Measurements from ENCODE around the gene RICTOR.

The RICTOR gene

DNA sequence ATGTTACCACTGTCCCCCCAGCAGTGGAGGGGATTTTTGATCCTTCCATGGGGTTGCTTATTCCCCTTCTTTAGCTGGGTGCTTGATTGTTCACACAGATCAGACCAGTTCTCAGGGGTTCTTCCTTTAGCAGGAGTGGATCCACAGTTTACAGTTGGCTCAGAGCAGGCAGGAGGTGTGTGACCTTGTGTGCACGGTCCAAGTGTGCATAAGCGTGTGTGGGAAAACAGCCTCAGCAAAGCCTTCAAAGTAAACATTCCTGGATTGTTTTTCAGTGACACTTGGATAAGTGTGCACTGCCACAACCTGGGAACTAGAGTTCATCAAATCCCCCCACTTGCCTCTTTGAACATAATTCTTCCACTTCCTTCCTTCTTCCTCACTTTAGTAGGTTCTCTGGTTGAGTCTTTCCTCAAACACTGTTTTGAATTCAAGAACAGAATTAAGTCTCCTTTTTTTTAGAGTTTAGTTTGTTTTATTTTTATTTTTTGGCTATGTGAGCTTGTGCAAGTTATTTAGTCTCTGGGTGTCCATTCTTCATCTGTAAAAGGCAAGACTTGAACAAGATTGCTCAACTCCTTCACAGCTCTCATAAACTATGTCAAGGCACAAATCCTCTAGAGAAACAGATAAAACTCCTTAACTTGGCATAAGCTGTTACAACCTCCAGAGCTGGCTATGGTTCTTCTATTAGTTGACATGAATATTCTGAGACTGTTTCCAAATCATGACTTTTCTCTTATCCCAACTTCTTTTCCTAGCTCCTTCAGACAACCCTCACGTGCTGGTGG, 150.3 kb downstream of the RICTOR start:
- TF ChIP-seq TAF1 (IDR thresholded peaks at IDR 0.05; ENCODE audit: low read depth, low read length) (no peak), SPI1 (IDR thresholded peaks at IDR 0.05; ENCODE audit: low read depth, low read length) (no peak), POLR2AphosphoS5 (IDR thresholded peaks at IDR 0.05; ENCODE audit: low read depth, low read length) (no peak), POU2F2 (IDR thresholded peaks at IDR 0.05; ENCODE audit: low read depth, low read length) (no peak), POLR2A (IDR thresholded peaks at IDR 0.05; ENCODE audit: low read depth, low read length) (no peak)
- no peak for DNase-seq (ENCODE audit: insufficient read length, low spot score)
- FAIRE-seq: no peak

DNA sequence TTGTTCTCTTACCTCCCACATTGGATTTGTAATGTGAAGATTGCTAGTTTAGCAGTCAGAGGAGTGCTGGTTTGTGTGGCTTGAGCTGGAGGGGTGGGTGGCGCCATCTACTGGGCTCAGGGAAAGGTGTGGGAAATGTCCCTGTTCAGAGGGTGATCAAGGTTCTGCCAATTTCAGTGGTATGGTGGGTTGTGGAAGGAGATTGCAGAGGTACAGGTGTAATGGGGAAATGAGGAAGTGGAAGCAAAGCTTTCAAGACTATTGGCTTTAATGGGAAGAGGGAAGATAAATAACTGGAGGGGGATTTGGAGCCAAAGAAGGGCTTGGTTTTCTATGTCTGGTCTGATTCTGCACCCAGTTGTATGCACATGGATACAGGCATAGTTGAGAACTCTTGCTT, 152.0 kb downstream of the RICTOR start:
- FAIRE-seq (no peak), DNase-seq (ENCODE audit: insufficient read length, low spot score) (peak; percentile 43)
- TF ChIP-seq TAF1 (IDR thresholded peaks at IDR 0.05; ENCODE audit: low read depth, low read length) (no peak), PAX5 (IDR thresholded peaks at IDR 0.05; ENCODE audit: insufficient read depth, low read length, severe bottlenecking) (no peak), POLR2AphosphoS5 (IDR thresholded peaks at IDR 0.05; ENCODE audit: low read depth, low read length) (no peak), POLR2A (IDR thresholded peaks at IDR 0.05; ENCODE audit: low read depth, low read length) (no peak), SPI1 (IDR thresholded peaks at IDR 0.05; ENCODE audit: low read depth, low read length) (peak; percentile 26; the same call in 1 of the 2 replicates), POU2F2 (IDR thresholded peaks at IDR 0.05; ENCODE audit: low read depth, low read length) (no peak)

DNA sequence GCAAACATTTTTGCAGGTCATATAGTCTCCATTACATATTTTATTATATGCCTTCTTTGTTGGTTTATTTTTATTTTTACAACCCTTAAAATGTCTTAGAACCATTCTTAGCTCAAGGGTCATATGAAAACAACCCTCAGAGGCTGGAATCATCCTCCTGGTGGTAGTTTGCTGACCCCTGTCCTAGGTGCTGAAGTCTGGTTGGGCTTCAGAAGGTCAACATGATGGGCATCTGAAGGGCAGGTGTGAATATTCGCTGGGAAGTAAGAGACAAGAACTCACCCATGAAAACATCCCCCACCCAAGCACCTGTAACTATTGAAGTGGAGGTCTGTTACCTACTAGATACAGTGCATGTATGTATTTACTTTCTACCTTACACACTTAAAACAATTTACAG, 153.0 kb downstream of the RICTOR start:
- FAIRE-seq (no peak), DNase-seq (ENCODE audit: insufficient read length, low spot score) (no peak)
- TF ChIP-seq POU2F2 (IDR thresholded peaks at IDR 0.05; ENCODE audit: low read depth, low read length) (no peak), PAX5 (IDR thresholded peaks at IDR 0.05; ENCODE audit: insufficient read depth, low read length, severe bottlenecking) (no peak), SPI1 (IDR thresholded peaks at IDR 0.05; ENCODE audit: low read depth, low read length) (no peak), POLR2AphosphoS5 (IDR thresholded peaks at IDR 0.05; ENCODE audit: low read depth, low read length) (no peak), TAF1 (IDR thresholded peaks at IDR 0.05; ENCODE audit: low read depth, low read length) (no peak), POLR2A (IDR thresholded peaks at IDR 0.05; ENCODE audit: low read depth, low read length) (no peak)

DNA sequence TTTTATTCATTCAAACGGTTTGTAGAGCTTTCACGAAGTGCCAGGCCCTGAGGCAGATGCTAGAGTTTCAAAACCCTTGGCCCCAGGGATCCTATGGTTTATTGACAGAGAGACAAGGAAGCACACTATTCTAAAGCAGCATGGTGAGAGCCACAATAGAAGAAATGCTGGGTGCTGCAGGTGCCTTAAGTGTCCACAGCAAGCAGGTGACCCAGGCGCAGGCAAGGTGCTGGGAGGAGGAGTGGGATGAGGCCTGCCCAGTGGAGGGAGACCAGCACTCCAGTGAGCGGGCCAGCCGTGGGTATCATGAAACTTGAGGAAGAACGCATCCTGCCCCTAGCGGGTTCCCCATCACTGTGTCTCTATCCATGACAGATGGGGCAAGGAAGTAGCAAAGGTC, 157.4 kb downstream of the RICTOR start:
- DNase-seq (ENCODE audit: insufficient read length, low spot score) (no peak), FAIRE-seq (no peak)
- TF ChIP-seq SPI1 (IDR thresholded peaks at IDR 0.05; ENCODE audit: low read depth, low read length): no peak
- no peak for TF ChIP-seq TAF1 (IDR thresholded peaks at IDR 0.05; ENCODE audit: low read depth, low read length)
- no peak for TF ChIP-seq POLR2AphosphoS5 (IDR thresholded peaks at IDR 0.05; ENCODE audit: low read depth, low read length)
- no peak for TF ChIP-seq POLR2A (IDR thresholded peaks at IDR 0.05; ENCODE audit: low read depth, low read length)
- no peak for TF ChIP-seq PAX5 (IDR thresholded peaks at IDR 0.05; ENCODE audit: insufficient read depth, low read length, severe bottlenecking)
- no peak for TF ChIP-seq POU2F2 (IDR thresholded peaks at IDR 0.05; ENCODE audit: low read depth, low read length)

DNA sequence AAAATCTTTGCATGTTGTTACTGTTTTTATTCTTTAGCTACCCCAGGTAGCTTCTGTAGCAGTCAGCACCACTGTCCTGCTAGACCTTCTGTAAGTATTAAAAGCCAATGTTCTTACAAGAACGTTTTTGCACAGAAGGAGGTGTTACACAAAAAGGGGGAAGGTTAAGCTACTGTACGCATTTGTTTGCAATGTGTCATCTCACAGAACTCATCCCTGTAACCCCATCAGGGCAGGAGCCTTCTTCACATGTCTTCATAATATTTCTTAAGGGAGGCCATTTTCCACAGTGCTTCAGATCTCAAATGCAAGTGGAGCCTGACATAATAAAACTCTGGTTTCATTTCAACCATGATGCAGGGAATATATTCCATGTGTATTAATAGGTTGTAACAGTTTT, 160.5 kb downstream of the RICTOR start:
- no peak for TF ChIP-seq SPI1 (IDR thresholded peaks at IDR 0.05; ENCODE audit: low read depth, low read length)
- TF ChIP-seq TAF1 (IDR thresholded peaks at IDR 0.05; ENCODE audit: low read depth, low read length): no peak
- TF ChIP-seq POLR2A (IDR thresholded peaks at IDR 0.05; ENCODE audit: low read depth, low read length): no peak
- no peak for TF ChIP-seq PAX5 (IDR thresholded peaks at IDR 0.05; ENCODE audit: insufficient read depth, low read length, severe bottlenecking)
- TF ChIP-seq POU2F2 (IDR thresholded peaks at IDR 0.05; ENCODE audit: low read depth, low read length): no peak
- TF ChIP-seq POLR2AphosphoS5 (IDR thresholded peaks at IDR 0.05; ENCODE audit: low read depth, low read length): no peak
- DNase-seq (ENCODE audit: insufficient read length, low spot score): no peak
- no peak for FAIRE-seq

DNA sequence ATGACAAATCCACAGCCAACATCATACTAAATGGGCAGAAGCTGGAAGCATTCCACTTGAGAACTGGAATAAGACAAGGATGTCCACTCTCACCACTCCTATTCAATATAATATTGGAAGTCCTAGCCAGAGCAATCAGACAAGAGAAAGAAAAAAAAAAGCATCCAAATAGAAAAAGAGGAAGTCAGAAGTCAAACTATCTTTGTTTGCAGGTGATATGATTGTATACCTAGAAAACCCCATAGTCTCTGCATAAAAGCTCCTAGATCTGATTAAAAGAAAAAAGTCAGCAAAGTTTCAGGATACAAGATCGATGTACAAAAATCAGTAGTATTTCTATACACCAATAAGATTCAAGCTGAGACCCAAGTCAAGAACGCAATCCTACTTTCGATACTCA, 162.3 kb downstream of the RICTOR start:
- DNase-seq (ENCODE audit: insufficient read length, low spot score) (no peak), FAIRE-seq (no peak)
- no peak for TF ChIP-seq POLR2A (IDR thresholded peaks at IDR 0.05; ENCODE audit: low read depth, low read length)
- TF ChIP-seq SPI1 (IDR thresholded peaks at IDR 0.05; ENCODE audit: low read depth, low read length): 0 out of 2 replicates have a peak, but pooled peaks have one; percentile 9

DNA sequence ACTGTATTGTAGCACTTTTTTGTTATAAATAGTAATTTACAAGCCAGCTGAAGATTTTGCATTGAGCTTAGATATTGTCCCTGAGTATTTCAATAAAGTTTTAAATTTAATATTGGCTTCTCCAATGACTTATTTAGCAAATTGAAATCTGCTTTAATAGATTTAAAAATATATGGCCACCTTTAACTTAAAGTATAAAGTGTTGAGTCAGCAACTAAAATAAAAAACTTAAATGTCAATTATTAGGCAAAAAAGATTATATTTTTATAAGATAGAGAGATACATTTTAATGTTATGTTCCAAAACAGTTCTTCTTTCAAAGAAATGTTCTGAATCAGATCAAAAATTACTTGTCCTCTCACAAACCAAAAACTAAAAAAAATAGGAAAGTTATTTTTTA, 167.7 kb downstream of the RICTOR start:
- FAIRE-seq (no peak), DNase-seq (ENCODE audit: insufficient read length, low spot score) (no peak)
- no peak for TF ChIP-seq PAX5 (IDR thresholded peaks at IDR 0.05; ENCODE audit: insufficient read depth, low read length, severe bottlenecking)
- no peak for TF ChIP-seq POU2F2 (IDR thresholded peaks at IDR 0.05; ENCODE audit: low read depth, low read length)
- no peak for TF ChIP-seq TAF1 (IDR thresholded peaks at IDR 0.05; ENCODE audit: low read depth, low read length)
- TF ChIP-seq SPI1 (IDR thresholded peaks at IDR 0.05; ENCODE audit: low read depth, low read length): no peak

DNA sequence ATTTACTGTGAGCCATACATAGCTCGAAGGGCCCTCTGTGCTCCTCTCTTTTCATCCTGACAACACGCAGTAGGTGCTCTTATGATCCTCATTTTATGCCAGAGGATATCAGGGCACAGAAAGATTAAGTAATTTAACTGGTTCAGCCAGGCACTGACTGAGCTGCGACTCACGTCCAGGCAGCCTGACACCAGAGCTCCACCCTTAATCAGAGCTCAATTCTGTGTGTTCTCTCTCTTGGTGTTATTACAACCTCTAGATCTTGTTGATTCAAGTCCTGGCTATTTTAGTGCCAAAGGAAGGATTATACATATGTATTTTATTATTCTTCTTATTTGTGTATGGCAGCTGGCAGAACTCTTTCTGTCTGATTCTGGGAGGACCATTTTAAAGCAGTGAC, 168.7 kb downstream of the RICTOR start:
- FAIRE-seq: no peak
- DNase-seq (ENCODE audit: insufficient read length, low spot score): no peak
- TF ChIP-seq SPI1 (IDR thresholded peaks at IDR 0.05; ENCODE audit: low read depth, low read length) (no peak), POLR2A (IDR thresholded peaks at IDR 0.05; ENCODE audit: low read depth, low read length) (no peak), POLR2AphosphoS5 (IDR thresholded peaks at IDR 0.05; ENCODE audit: low read depth, low read length) (no peak), PAX5 (IDR thresholded peaks at IDR 0.05; ENCODE audit: insufficient read depth, low read length, severe bottlenecking) (no peak), TAF1 (IDR thresholded peaks at IDR 0.05; ENCODE audit: low read depth, low read length) (no peak), POU2F2 (IDR thresholded peaks at IDR 0.05; ENCODE audit: low read depth, low read length) (no peak)

DNA sequence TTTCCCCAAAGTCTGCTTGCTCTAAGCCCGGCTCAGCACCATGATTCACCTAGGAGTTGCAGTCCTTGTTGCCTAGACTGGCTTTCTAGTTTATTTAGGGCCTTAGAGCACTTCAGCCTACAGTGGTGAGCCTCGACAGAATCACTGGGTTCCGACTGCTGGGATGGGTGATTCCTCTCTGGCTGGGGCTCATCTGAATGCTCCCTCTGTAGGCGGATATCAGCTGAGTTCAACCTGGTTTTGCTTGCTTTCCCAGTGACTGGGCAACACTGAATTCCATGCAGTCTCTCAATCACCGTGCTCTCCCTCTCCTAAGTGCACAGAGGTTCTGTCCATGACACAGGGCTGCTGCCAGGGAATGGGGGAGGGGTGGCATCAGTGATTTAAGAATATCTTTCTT, 174.3 kb downstream of the RICTOR start:
- DNase-seq (ENCODE audit: insufficient read length, low spot score) (no peak), FAIRE-seq (no peak)
- no peak for TF ChIP-seq POLR2A (IDR thresholded peaks at IDR 0.05; ENCODE audit: low read depth, low read length)

DNA sequence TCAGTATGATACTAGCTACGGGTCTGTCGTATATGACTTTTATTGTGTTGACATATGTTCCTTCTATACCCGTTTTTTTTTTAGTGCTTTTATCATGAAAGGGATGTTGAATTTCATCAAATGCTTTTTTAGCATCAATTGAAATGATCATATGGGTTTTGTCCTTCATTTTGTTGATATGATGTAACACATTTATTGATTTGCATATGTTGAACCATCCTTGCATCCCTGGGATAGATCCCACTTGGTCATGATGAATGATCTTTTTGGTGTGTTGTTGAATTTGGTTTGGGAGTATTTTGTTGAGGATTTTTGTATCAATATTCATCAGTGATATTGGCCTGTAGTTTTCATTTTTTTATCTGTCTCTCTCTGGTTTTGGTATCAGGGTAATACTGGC, 177.4 kb downstream of the RICTOR start:
- no peak for TF ChIP-seq TAF1 (IDR thresholded peaks at IDR 0.05; ENCODE audit: low read depth, low read length)
- no peak for TF ChIP-seq POLR2AphosphoS5 (IDR thresholded peaks at IDR 0.05; ENCODE audit: low read depth, low read length)
- TF ChIP-seq POU2F2 (IDR thresholded peaks at IDR 0.05; ENCODE audit: low read depth, low read length): no peak
- no peak for TF ChIP-seq POLR2A (IDR thresholded peaks at IDR 0.05; ENCODE audit: low read depth, low read length)
- FAIRE-seq (no peak), DNase-seq (ENCODE audit: insufficient read length, low spot score) (no peak)
